GM19452 (cell line): ENCODE data around the gene CNPY3.
A peak's percentile ranks its signal among the peaks of the same experiment; 100 is the strongest.
"Not testable (repeated sequence)": the region's sequence is repeated elsewhere in the genome, so short reads cannot be mapped to it uniquely, and the experiment has no call there.

Source experiments
- ATAC-seq: cut with Tn5 transposase; IDR thresholded peaks from one replicate; pipeline ENCODE4 v1.9.1; 2021; ENCODE audit not compliant: unreplicated experiment

The CNPY3 gene

GRCh38 chr6:42928986-42929820, at the start of gene CNPY3:
CNPY3 (plus strand) TSS chr6:42929480; CDS start chr6:42929571, 91 bp downstream.
- ATAC-seq = peak; percentile 68

GRCh38 chr6:42880240-42880817, 49.0 kb upstream of the CNPY3 start:
- not testable (repeated sequence) for ATAC-seq

GRCh38 chr6:42880871-42881270, 48.4 kb upstream of the CNPY3 start:
- ATAC-seq = not testable (repeated sequence)

GRCh38 chr6:42885702-42886101, 43.6 kb upstream of the CNPY3 start:
- ATAC-seq = no peak

GRCh38 chr6:42888201-42888600, 41.1 kb upstream of the CNPY3 start:
- ATAC-seq = not testable (repeated sequence)

- no peak for ATAC-seq
Observed at GRCh38 chr6:42889815-42890214, 39.5 kb upstream of the CNPY3 start.

- ATAC-seq = peak; percentile 89
Observed at GRCh38 chr6:42890311-42891198, 38.7 kb upstream of the CNPY3 start.

- ATAC-seq = no peak
Observed at GRCh38 chr6:42891199-42891722, 38.0 kb upstream of the CNPY3 start.

GRCh38 chr6:42894041-42894828, 35.0 kb upstream of the CNPY3 start:
- ATAC-seq = not testable (repeated sequence)

GRCh38 chr6:42896178-42896719, 33.0 kb upstream of the CNPY3 start:
- no peak for ATAC-seq

- ATAC-seq = no peak
Observed at GRCh38 chr6:42898891-42899361, 30.4 kb upstream of the CNPY3 start.

GRCh38 chr6:42899871-42900270, 29.4 kb upstream of the CNPY3 start:
- ATAC-seq = no peak

GRCh38 chr6:42901538-42901957, 27.7 kb upstream of the CNPY3 start:
- ATAC-seq = peak; percentile 53

GRCh38 chr6:42902429-42903263, 26.6 kb upstream of the CNPY3 start:
- not testable (repeated sequence) for ATAC-seq

GRCh38 chr6:42904467-42904866, 24.8 kb upstream of the CNPY3 start:
- ATAC-seq = no peak

- ATAC-seq = no peak
Observed at GRCh38 chr6:42907336-42907735, 21.9 kb upstream of the CNPY3 start.

- no peak for ATAC-seq
Observed at GRCh38 chr6:42909835-42910234, 19.4 kb upstream of the CNPY3 start.

- no peak for ATAC-seq
Observed at GRCh38 chr6:42911171-42912021, 17.9 kb upstream of the CNPY3 start.
